Suppressor macrophage treated with lipopolysaccharide for 1 hour (primary cell): ENCODE results near the gene TMEM220.
"Not testable (repeated sequence)": the region's sequence is repeated elsewhere in the genome, so short reads cannot be mapped to it uniquely, and the experiment has no call there.

Experiments
- DNase-seq, 3 donors: peaks; one replicate each; pipeline ENCODE4 v3.0.0-alpha.2; 2020 to 2022

TMEM220 gene

DNA sequence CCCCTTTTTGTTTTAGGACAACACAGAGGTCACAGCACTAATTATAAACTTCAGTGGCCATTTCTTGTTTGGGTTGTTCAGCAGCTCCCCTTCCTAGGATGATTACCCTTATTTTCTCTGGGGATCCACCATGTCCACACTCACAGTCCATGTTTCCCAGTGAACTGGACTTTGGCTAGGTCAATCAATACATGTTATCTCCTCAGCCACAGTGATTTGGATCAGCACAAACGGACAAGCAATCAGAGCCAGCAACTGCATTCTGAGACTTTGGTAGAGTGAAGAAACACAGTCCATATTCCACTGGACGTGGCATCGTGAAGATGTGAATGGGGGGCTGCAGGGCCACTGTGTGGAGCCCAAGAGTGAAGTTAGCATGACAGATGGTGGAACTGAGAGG is 4.6 kb downstream of the TMEM220 start:
- no peak for DNase-seq

DNA sequence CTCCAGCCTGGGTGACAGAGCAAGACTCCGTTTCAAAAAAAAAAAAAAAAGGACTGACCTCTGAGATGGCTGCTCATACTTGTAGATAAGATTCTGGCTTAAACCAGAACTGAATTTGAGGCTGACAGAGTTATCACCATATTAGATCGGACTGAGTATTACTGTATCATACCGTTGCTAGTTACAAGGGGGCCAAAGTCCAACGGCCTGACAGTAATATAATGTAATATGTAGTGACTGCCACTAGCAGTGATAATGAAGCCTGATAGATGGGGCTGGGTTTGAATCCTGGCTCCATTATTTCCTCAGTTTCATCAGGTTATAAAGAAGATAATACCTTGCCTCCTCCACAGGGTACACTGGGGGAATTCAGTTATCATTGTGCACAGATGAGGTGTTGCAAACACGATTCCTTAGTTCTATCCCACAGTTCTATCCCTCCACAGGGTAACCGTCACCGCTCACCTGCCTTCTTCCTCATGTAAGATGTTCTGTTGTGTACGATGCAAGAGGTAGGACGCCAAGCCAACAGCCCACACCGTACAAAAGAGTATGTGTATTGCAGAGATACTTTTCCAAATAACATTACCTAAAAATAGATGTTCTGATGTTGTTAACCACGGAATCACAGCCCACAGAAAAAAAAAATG is 5.2 kb downstream of the TMEM220 start:
- DNase-seq = no peak

DNA sequence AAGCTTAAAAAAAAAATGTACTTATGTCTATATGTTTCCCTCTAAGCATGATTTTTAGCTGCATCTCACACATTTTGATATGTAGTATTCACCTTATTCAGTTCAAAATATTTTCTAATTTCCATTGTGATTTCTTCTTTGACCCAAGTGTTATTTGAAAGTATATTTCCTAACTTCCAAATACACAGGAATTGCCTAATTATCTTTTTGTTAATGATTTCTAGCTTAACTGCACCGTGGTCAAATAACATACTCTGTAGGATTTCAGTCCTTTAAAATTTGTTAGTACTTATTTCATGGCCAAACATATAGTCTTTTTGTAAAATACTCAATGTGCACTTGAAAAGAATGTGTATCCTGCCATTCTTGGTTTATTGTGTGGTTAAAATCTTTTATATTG is 11.3 kb downstream of the TMEM220 start:
- DNase-seq = no peak

DNA sequence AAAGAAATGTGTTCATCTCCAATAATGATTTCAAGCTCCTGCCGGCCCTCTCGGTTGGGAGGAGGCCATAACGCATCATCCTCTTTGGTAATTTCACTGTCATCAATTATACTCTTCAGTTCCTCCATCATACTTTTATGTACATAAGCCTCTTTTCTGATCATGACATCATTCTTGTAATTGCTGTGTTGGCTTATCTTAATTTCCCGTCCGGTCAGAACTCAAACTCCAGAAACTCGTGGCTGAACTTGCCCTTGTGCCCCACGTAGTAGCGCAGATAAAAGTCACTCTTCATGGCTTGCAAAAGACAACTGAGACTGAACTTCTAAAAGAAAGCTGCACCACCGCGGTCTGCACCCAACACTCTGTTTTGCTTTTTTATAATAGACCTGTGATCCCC is 13.6 kb downstream of the TMEM220 start:
- DNase-seq = no peak

DNA sequence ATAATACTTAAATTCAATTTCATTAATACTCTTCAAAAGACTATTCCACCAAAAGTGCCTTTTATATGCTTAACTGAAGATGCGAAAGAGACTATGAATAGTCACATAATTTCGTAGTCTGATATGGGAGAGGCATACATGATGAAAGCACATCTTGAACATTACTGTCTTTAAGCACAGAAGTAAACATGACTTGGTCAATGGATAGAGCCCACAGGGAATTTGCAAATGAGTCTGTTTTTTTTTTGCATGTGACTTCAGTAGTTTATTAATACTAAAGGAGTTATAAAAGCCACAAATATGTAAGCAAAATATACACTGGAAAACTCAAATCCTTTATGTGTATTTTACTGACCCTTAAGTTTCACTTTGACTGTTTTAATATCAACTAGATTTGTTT is 16.5 kb downstream of the TMEM220 start:
- no peak for DNase-seq

DNA sequence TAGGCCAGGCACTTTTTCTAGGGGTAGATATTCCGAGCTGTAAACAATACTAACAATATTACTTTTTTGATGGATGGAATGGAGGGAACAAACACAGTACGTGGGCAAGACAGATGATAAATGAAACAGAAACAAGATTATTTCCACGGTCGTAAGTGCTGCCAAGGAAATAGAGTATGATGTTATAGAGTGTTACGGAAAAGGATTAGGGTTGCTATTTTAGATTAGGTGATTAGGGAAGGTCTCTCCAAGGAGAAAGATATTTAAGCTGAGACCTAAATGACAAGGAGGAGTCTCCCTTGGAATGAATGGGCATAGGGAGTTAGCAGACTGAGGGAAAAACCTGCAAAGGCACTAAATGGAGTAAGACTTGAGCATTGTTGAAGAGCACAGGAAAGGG is 24.1 kb downstream of the TMEM220 start:
- DNase-seq = no peak

DNA sequence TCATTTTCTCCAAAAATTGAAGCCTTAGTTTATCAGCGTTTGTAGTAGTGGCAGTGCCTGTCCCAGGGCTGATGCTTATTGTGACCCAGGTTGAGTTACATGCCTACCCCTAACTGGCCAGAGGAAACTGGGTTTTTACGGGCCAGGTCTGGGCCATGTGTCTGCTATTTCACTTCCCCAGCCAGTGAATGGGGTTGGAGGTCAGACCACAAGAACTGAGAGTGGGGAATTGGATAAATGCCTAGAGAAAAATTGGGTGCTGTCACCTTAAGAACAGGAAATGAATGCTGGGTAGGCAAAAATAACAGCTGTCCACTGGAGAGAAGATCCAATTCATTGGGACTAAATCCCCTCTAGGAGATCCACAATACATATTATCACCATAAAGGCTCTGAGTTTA is 27.2 kb downstream of the TMEM220 start:
- DNase-seq = peak; percentile 12 to 20 (median 19)

DNA sequence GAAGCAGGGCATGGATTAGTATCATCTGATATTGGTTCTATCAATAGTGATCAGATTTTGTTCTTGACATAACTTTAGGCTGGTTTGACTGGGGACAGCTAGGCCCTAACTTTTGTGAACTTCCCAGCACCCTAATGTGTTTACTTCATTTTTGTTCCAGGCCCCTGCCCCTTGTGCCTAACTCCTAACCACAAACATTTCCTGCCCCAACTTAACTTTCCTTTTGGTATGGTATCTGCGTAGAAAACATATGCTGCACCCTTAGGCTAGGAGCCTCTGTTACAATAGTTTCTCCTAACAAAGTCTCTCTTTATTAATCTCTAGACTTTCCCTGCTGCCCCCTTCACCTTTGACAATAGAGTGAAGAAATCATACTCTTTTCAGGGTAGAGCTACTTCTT is 30.0 kb downstream of the TMEM220 start:
- no peak for DNase-seq

DNA sequence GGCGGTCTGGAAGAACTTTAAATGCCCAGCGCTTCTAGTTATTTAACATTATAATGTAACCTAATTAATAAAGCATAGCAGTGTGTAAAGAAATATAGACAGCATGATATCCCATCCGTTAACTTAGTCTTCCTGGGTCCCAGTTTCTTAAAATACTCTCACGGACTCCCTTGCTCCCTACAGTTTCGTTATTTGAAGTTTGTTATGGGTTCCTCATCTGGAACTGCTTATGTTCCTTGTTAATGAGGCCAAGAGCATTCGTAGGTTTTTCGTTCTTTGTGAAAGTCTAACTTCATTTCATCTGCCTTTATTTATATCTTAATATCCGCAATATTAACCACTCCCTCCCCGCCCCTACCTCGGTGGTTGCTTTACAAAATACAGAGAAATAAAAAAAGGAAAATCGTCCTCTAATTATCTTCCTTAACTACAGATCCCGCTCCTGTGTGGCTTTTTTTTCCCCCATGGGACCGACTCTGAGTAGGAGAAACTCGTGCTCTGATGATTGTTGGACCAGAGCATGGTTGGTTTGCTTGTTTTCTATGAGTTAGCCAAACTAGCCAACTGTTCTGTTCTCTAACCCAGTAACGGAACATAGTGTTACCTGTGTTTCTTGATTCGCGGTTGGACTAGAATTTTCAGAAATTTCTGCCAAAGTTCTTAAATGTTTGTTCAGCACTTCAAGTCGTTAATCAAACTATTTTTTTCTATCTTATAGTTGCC is 31.6 kb downstream of the TMEM220 start:
- DNase-seq = peak; percentile 27 to 38 (median 32)

DNA sequence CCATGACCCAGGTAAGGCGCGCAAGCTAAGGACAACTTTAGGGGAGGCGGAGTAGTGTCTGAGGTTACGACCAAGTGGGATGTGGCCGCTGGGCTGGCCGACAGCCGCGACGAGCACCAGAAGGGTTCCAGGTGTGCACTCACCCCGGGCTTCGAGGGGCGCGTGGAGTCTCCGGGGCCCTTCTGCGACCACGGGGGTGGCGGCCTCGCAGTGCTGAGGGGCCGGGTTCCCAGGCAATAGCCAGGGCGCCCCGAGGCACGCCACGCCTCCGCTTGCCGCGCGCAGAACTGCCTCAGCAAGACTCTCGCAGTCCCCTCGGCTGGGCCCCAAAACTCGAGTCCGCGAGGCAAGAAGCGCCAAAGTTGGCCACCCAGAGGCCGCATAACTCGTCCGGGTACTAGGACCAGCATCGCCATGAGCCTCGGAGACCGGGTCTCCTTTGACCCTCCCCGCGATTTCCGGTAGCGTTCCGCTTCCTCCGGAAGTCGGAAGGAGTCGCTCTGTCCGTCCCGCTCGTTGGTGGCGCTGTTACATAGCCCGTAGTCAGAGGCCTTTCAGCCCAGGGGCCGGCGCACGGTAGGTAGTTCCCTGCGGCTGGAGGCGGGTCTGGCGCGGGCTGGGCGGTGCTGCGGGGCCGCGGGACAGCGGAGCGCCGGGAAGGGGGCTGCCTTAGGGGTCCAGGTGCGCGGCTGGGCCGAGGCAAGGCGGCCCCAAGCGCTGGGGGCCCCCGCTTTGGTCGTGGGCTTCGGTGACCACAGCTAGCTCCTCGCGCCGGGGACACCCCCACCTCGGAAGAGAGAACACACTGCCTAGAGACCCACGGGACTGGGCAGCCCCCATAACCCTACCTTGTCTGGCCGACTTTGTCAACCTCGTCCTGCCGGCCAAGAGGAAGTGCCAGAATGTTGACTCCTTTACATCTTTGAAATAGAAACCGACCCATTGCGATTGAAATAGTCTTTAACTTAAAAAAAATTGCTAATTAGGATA is 32.4 kb downstream of the TMEM220 start, which contains the start of the genes ADPRM and SCO1:
TSS of gene ADPRM (plus strand) at position 503 of the 990 bp plus-strand sequence. CDS start 7,333 bp downstream, outside the sequence.
TSS of gene SCO1 (minus strand) at position 442 of the 990 bp plus-strand sequence. CDS start at position 416, 26 bp downstream.
- peak; percentile 96 to 97 (median 97) for DNase-seq

DNA sequence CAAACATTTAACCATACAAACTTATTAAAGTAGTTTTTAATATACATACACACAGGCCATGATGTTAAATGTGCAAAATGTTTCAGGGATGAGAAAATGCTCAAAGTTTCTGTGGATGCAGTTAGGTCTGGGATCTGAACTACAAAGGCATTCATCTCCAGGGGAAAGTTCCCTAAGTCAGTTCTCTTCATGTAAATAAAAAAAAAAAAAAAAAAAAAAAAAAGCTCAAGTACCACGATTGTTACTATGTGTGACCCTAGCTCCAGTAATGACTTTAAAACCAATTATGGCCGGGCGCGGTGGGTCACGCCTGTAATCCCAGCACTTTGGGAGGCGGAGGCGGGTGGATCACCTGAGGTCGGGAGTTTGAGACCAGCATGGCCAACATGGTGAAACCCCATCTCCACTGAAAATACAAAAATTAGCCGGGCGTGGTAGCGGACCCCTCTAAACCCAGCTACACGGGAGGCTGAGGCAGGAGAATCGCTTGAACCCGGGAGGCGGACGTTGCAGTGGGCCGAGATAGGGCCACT is 33.9 kb downstream of the TMEM220 start:
- DNase-seq = not testable (repeated sequence)

DNA sequence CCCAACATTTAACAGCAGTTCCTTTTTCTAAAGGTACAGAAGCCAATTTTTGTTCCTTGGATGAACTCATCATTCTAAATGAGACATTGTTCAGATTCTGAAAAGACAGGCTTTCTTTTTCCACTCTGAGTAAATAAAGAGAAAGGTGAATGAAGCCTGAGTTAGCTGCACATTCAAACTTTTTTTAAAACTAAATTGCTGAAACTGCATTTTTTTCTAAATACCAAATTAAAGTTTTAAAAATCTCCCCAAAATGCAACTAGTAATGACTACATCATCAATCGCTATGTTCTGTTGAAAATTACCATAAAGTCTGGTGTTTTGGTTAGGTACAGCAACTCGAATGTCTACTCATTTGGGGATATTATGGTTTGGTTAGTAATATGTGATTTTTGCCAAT is 42.3 kb downstream of the TMEM220 start:
- no peak for DNase-seq

DNA sequence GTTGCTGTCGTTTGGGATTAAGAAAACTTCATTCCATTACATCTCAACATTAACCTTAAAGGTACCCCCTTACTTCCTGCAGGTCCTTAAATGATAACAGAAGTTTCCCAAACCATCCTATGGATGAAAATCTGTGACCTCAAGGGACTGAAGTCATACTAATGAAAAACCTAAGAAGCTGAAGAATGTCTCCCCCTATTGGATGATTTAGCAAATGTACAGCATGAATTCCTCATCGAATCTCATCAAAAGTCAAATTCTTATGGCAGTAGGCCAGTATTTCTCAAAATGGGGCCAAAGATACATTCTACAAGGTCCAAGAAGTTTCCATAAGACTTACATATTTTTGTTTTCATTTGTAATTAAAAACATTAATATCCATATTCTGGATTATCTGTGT is 46.0 kb downstream of the TMEM220 start:
- peak; percentile 27 to 66 (median 59) for DNase-seq

DNA sequence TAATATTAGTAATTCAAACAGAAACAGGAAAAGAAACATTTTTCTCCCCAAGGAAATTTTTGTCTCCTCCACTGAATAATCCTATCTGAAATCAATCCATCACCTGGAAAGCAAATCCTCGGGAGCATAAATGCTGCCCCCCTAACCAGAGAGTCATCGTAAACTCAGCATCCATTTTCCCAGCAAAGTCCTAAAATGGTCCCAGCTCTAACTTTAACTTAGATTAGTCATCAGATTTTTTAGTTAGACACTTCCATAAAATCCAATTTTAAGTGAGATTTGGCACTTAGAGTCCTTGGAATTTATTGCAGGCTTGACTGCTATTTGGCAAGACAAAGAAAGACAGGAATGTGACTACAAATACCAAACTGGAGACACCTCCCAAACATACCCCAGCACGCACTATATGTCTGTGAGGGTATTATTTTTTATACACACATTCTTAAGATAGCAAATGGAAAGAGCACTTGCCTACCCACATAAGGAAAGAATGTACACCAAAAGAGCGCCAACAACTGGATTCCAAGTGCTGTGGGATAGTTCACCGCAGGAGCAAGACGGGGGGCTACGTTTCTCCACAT is 47.9 kb downstream of the TMEM220 start:
- DNase-seq = no peak

DNA sequence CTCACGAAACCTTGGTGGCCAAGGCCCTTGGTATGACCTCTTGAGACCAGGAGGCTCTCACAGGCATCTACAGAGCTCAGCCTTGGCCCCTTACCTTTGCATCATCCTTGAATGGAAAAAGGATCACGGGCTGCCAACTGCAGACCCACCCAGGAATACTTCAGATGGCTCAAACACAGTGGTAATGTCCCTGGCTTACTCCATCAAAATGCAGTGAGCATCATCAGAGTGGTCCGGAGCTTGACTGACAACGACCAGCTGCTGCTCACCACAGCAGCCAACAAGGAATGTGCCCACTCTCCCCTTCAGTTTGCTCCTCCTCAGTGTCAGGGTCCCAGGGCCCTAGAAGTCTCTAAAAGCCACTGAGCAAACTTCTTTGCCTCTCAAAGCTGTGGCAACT is 55.1 kb downstream of the TMEM220 start:
- no peak for DNase-seq

DNA sequence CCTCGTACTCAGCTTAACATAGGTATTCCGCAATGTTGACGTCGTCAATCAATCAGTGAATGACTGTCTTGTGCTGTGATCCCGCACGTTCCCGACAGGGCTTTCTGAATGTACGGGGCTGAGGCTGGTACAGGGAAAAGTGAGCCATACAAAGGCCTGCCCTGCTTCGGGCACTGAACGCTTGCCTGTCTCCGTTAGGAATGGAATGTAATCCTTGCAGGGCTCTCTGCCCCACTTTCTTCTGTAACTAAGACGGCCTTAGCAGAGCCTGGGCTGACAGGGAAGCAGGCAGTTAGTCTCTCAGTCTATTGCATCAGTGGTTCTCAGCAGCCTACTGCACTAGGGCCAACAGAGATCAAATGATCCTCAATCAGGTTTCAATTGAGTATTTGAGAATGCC is 56.5 kb downstream of the TMEM220 start:
- DNase-seq = no peak

DNA sequence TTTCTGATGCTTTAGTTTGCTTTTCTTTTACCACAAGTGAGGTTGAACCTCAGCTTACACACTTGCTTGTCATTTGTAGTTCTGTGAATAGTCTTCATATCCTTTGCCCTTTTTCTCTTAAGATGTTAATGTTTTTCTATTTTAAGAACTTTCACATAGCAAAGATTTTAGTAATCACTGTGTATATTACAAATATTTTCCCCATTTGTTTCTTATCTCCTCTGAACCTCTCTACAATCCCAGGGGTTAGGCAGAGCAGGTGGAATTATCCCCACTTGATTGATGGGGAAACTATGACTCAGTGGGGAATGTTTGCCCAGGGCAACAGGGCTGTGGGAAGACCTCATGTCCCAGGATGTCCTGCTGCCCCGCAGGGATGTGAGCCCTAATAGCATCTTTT is 61.0 kb downstream of the TMEM220 start:
- DNase-seq = no peak

DNA sequence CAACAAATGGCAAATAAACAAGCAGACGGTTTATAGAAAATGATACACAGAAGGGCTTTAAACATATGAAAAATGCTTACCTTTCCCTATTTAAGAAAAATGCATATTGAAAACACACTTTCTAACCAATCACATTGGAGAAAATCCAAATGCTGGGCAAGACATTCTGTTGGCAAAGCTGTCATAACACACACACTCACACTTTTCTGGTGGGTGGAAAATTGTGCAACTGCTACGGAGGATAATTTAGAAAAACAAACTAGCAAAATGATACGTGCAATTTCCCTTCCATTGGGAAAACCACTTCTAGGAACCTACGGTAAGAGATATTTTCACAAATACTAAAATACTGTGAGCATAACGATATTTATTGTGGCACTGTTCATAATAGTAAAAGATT is 62.9 kb downstream of the TMEM220 start:
- DNase-seq = no peak

DNA sequence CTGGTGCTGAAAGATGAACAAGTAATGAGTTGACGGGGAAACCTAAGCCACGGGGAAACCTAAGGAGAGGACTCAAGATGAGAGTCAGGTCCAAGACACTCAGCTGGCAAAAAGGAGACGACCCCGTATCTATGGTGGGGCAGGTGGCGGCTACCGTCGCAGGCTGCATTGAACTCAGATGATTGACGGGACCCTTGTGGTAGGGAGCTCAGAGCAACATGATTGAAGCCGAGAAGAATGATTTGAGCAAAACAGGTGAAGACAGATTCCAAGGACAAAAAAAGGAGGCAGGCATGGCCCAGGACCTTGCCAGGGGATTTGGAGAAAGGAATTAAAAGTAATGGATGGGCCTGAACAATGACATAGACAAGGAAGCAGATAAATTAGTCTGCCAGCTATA is 65.3 kb downstream of the TMEM220 start:
- no peak for DNase-seq
